CD4-positive, CD25-positive, alpha-beta regulatory T cell (primary cell): ENCODE results near the gene UBASH3B. TPM values are rescaled to one million over a fixed set of nuclear protein-coding genes. Genes with fewer than 3 reads are reported as not detected.

Experiments
- ATAC-seq, 2 donors: fragments of 150-1000 bp; cut with Tn5 transposase; one replicate each; pipeline ENCODE4 v1.10.0; 2021; ENCODE audit warnings: low read depth in 2 of 2, moderate number of reproducible peaks in 2 of 2, moderate library complexity in 1 of 2
- DNase-seq, 3 donors: peaks; one replicate each; pipeline versions ENCODE4 v3.0.0 to v3.0.0-alpha.2; 2012 to 2022; ENCODE audit warnings: mixed read lengths in 1 of 3
- H3K27ac ChIP-seq: one replicate; pipeline ENCODE4 v1.7.0; 2013; ENCODE audit warnings: mild to moderate bottlenecking, low read length; ENCODE audit not compliant: insufficient read depth, poor library complexity, severe bottlenecking
- H3K27me3 ChIP-seq: one replicate; pipeline ENCODE4 v1.7.0; 2013; ENCODE audit warnings: low read length; ENCODE audit not compliant: control insufficient read depth, insufficient read depth
- H3K36me3 ChIP-seq: one replicate; pipeline ENCODE4 v1.7.0; 2013; ENCODE audit warnings: mild to moderate bottlenecking, low read length, moderate library complexity; ENCODE audit not compliant: control insufficient read depth, insufficient read depth
- H3K4me1 ChIP-seq: 2 replicates; pipeline ENCODE4 v1.7.0; 2013; ENCODE audit warnings: mild to moderate bottlenecking, low read length; ENCODE audit not compliant: insufficient read depth, control insufficient read depth, poor library complexity, severe bottlenecking
- H3K4me3 ChIP-seq: one replicate; pipeline ENCODE4 v1.7.0; 2013; ENCODE audit warnings: low read depth, mild to moderate bottlenecking, low read length, moderate library complexity
- H3K9me3 ChIP-seq, 2 experiments: 1 replicate in 1 of 2; 2 replicates in 1 of 2; pipeline ENCODE4 v1.7.0; 2013; ENCODE audit warnings: low read length in 2 of 2, mild to moderate bottlenecking in 1 of 2, moderate library complexity in 1 of 2; ENCODE audit not compliant: control insufficient read depth in 2 of 2
- H3K27ac Mint-ChIP-seq, 3 donors: one replicate each; pipeline ENCODE4 v1.8.0; 2020 to 2022; ENCODE audit warnings: mild to moderate bottlenecking in 3 of 3, mixed read lengths in 3 of 3, moderate library complexity in 2 of 3
- H3K27me3 Mint-ChIP-seq: one replicate; pipeline ENCODE4 v1.8.0; 2022; ENCODE audit warnings: mild to moderate bottlenecking, mixed read lengths
- H3K36me3 Mint-ChIP-seq: one replicate; pipeline ENCODE4 v1.8.0; 2020; ENCODE audit warnings: mixed read lengths
- H3K4me1 Mint-ChIP-seq, 4 donors: one replicate each; pipeline ENCODE4 v1.8.0; 2020 to 2022; ENCODE audit warnings: mixed read lengths in 4 of 4, mild to moderate bottlenecking in 1 of 4
- H3K4me3 Mint-ChIP-seq, 4 donors: one replicate each; pipeline ENCODE4 v1.8.0; 2020 to 2022; ENCODE audit warnings: mild to moderate bottlenecking in 4 of 4, mixed read lengths in 4 of 4, moderate library complexity in 3 of 4
- H3K9me3 Mint-ChIP-seq, 7 donors: one replicate each; pipeline ENCODE4 v1.8.0; 2020 to 2022; ENCODE audit warnings: mixed read lengths in 7 of 7, mild to moderate bottlenecking in 3 of 7, moderate library complexity in 2 of 7
- polyA plus RNA-seq, 4 donors: library from polyadenylated mRNA; unstranded; fragments of 300-500 nt; fragmentation: Illumina TruSeq; gene quantifications; one replicate each; pipeline ENCODE4 v1.2.3, GENCODE V29; 2021
- total RNA-seq: library from RNA; stranded (reverse); gene quantifications from one replicate; pipeline ENCODE4 v1.2.3, GENCODE V29; 2022

UBASH3B gene
- total and polyA plus RNA-seq, 5 donors from 2014 or later, result 14.2 to 57.6 (median 19.1) TPM

DNA sequence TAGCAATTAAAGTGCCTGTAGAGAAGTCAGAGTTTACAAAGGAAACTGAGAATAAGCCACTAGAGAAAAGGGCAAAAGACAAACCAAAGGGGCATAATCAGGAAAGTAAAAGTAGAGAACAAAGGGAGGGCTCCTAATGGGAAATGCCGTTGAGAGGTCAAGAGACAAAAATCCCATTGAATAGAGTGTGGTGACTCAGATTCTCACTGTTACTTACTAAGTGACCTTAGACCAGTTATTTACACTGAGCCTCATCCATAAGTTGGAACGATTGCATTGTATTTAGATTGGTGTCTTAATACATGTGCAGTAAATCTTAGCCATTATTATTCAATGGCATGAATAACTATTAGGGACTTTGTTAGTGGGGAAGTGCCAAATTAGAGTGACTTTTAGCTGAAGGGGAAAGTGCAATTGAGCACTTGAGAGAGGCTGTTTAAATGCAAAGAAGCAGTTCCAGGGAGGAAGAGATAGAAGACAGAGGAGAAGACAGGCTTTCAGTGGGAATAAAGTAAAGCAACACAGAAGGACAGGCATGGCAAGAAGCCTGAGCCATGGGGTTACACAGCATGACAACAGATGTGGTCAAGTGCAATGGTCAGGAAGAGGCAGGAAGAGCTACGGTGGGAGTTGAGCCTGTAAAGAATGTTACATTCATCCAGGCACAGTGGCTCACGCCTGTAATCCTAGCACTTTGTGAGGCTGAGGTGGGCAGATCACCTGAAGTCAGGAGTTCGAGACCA lies 82.6 kb downstream of the UBASH3B start:
- no peaks in the 10 kb centered on the region for H3K9me3 ChIP-seq
- peaks cover 10 to 29% (median 18%) of the 10 kb centered on the region in 4 donors for H3K4me1 Mint-ChIP-seq
- no peaks in the 10 kb centered on the region for H3K36me3 ChIP-seq
- peaks cover 37% of the 10 kb centered on the region for H3K4me1 ChIP-seq
- H3K27ac ChIP-seq, result no peak overlapping the region
- no peak overlapping the region for H3K27ac Mint-ChIP-seq
- H3K27me3 Mint-ChIP-seq, result no peaks in the 10 kb centered on the region
- DNase-seq (no peak), ATAC-seq (no peak)
- no peaks in the 10 kb centered on the region for H3K9me3 Mint-ChIP-seq
- no peak overlapping the region for H3K4me3 Mint-ChIP-seq
- no peak overlapping the region for H3K4me3 ChIP-seq
- no peaks in the 10 kb centered on the region for H3K27me3 ChIP-seq
- no peaks in the 10 kb centered on the region for H3K36me3 Mint-ChIP-seq

DNA sequence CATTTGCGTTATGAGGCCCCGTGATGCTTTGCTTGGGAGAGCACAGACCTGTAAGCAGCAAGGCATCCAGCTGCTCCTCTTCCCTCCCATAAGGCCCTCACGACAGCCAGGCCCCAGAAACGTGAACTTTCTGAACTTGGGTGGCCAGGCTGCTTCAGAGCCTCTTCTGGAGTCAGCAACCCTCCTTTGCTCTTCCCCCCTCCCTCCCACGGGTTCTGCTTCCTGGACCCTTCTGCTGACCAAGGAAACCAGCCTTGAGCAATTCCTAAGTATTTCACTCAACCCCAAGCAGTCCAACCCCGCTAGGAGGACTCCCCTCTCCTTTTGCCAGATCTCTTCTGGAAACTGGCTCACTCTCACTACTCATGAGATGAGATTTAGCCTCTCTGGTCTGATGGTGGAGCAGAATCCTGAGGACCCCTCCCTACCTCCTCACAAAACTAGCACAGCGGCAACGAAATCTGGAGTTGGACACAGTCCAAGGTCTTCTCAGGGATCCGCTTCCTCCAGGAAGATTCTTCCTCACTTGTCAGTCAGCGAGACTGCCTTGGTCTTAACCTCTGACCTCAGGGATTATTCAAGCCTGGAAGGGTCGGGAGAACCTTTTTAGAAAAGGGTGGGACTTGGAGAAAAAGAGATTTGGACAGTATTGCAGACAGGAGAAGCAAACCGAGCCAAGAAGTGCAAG lies 86.2 kb downstream of the UBASH3B start:
- DNase-seq (no peak), ATAC-seq (no peak)
- Mint-ChIP-seq H3K4me1 (peaks cover 11 to 41% (median 18%) of the 10 kb centered on the region in 4 donors), H3K36me3 (no peaks in the 10 kb centered on the region), H3K9me3 (no peaks in the 10 kb centered on the region), H3K27me3 (no peaks in the 10 kb centered on the region), H3K27ac (peak overlapping the region in 2 of 3 donors; percentile 81 to 82), H3K4me3 (no peak overlapping the region)
- Histone ChIP-seq H3K27me3 (no peaks in the 10 kb centered on the region), H3K9me3 (no peaks in the 10 kb centered on the region), H3K27ac (no peak overlapping the region), H3K36me3 (no peaks in the 10 kb centered on the region), H3K4me1 (peaks cover 51% of the 10 kb centered on the region), H3K4me3 (no peak overlapping the region)

DNA sequence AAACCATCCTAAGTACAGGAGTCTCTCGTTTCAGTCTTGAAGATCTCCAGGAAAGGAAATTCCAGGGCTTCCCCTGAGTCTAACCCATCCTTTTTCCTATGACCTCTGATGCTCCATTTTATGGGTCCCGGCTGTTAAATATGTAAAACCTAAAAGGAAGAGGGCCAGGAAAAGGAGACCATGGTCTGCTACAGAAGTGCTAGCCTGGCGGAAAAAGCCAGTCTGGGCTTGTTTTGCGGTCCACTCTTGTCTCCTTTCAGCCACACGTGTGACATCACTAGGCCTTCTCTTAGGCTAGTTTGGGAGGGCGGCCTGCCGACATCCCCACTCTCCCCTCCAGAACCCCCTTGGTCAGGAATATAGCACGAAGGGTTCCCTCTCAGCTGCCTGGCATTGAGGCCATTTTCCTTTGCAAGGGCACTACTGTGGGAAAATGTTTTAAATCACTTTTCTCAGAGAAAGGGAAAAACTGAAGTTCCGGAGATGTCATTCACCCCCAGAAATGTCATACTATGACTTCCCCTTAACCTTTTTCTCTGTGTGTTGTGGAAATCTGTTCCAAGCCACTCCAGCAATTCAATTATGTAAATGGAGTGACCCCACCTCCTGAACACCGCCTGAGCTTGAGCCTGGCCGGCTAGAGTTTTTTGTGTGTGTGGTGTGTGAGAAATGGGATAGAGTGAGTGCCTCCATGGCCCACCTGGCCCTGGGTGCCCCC lies 86.9 kb downstream of the UBASH3B start:
- no peaks in the 10 kb centered on the region for H3K36me3 ChIP-seq
- Mint-ChIP-seq H3K36me3 (peaks cover 3% of the 10 kb centered on the region), H3K4me1 (peaks cover 11 to 48% (median 18%) of the 10 kb centered on the region in 4 donors), H3K9me3 (no peaks in the 10 kb centered on the region), H3K4me3 (peak overlapping the region in 1 of 4 donors; percentile 44), H3K27ac (peak overlapping the region in 1 of 3 donors; percentile 82), H3K27me3 (no peaks in the 10 kb centered on the region)
- DNase-seq (no peak), ATAC-seq (no peak)
- H3K27me3 ChIP-seq, result no peaks in the 10 kb centered on the region
- H3K9me3 ChIP-seq, result no peaks in the 10 kb centered on the region
- H3K4me1 ChIP-seq, result peaks cover 58% of the 10 kb centered on the region
- H3K27ac ChIP-seq, result peak overlapping the region; percentile 84
- no peak overlapping the region for H3K4me3 ChIP-seq

- Histone ChIP-seq H3K9me3 (no peaks in the 10 kb centered on the region), H3K4me3 (peak overlapping the region; percentile 67), H3K36me3 (no peaks in the 10 kb centered on the region), H3K4me1 (peaks cover 65% of the 10 kb centered on the region), H3K27me3 (no peaks in the 10 kb centered on the region), H3K27ac (peak overlapping the region; percentile 84)
- no peak overlapping the region for H3K27ac Mint-ChIP-seq
- peaks cover 11 to 54% (median 19%) of the 10 kb centered on the region in 4 donors for H3K4me1 Mint-ChIP-seq
- H3K36me3 Mint-ChIP-seq, result peaks cover 3% of the 10 kb centered on the region
- H3K27me3 Mint-ChIP-seq, result no peaks in the 10 kb centered on the region
- H3K9me3 Mint-ChIP-seq, result no peaks in the 10 kb centered on the region
- DNase-seq (no peak), ATAC-seq (no peak)
- peak overlapping the region in 1 of 4 donors; percentile 44 for H3K4me3 Mint-ChIP-seq
Measured at GRCh38 chr11:122743097-122743741, 87.7 kb downstream of the UBASH3B start.

- Histone ChIP-seq H3K4me3 (peak overlapping the region; percentile 67), H3K36me3 (no peaks in the 10 kb centered on the region), H3K27ac (peak overlapping the region; percentile 84), H3K27me3 (no peaks in the 10 kb centered on the region), H3K4me1 (peaks cover 73% of the 10 kb centered on the region), H3K9me3 (no peaks in the 10 kb centered on the region)
- Mint-ChIP-seq H3K36me3 (peaks cover 3% of the 10 kb centered on the region), H3K27me3 (no peaks in the 10 kb centered on the region), H3K4me3 (no peak overlapping the region), H3K27ac (no peak overlapping the region), H3K4me1 (peaks cover 10 to 60% (median 22%) of the 10 kb centered on the region in 4 donors), H3K9me3 (no peaks in the 10 kb centered on the region)
- peak; percentile 55 to 90 (median 77) for DNase-seq
- peak; percentile 67 to 72 for ATAC-seq
Measured at GRCh38 chr11:122743949-122744348, 88.4 kb downstream of the UBASH3B start.

DNA sequence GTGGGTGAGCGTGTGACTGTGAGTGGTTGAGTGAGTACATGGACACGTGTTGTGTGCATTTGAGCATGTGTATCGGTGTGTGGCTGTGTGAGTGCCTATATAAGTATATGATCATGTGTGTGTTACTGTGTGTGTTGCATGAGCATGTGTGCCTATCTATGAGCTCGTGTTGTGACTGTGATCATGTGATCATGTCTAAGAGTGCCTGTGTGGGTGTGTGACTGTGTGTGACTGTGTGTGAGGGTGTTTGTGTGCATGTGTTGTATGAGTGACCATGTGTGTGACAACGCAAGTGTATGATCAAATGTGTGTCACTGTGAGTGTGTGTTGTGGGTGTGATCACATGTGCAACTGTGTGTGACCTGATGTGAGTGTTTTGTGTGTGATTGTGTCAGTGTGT lies 88.8 kb downstream of the UBASH3B start:
- Mint-ChIP-seq H3K4me3 (no peak overlapping the region), H3K9me3 (no peaks in the 10 kb centered on the region), H3K36me3 (peaks cover 3% of the 10 kb centered on the region), H3K4me1 (peaks cover 7 to 63% (median 24%) of the 10 kb centered on the region in 4 donors), H3K27me3 (no peaks in the 10 kb centered on the region), H3K27ac (no peak overlapping the region)
- DNase-seq, result no peak
- Histone ChIP-seq H3K9me3 (no peaks in the 10 kb centered on the region), H3K27ac (peak overlapping the region; percentile 84), H3K36me3 (no peaks in the 10 kb centered on the region), H3K4me1 (peaks cover 77% of the 10 kb centered on the region), H3K4me3 (peak overlapping the region; percentile 67), H3K27me3 (no peaks in the 10 kb centered on the region)
- peak in 1 of 2 donors; percentile 8 for ATAC-seq

DNA sequence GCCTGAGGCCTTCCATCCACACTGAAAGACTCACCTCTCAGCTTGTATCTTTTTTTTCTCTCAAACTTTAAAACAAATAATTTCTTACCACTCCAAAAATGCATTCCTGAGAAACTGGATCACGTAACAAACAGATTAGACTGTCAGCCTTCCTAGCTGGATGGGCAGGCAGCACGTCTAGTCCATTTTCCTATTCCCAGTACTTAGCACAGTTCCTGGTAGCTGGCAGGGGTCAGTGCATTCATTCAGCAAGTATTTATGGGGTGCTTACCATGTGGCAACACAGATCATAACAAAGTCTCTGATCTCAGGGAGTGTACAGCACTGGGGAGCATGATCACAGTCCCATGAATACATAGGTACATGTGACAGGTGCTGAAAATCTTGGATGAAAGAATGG lies 89.6 kb downstream of the UBASH3B start:
- peak overlapping the region; percentile 84 for H3K27ac ChIP-seq
- H3K4me1 ChIP-seq, result peaks cover 84% of the 10 kb centered on the region
- ATAC-seq (no peak), DNase-seq (no peak)
- no peaks in the 10 kb centered on the region for H3K36me3 ChIP-seq
- Mint-ChIP-seq H3K27me3 (no peaks in the 10 kb centered on the region), H3K4me3 (no peak overlapping the region), H3K36me3 (peaks cover 3% of the 10 kb centered on the region), H3K4me1 (peaks cover 5 to 55% (median 21%) of the 10 kb centered on the region in 4 donors), H3K27ac (no peak overlapping the region), H3K9me3 (no peaks in the 10 kb centered on the region)
- H3K9me3 ChIP-seq, result no peaks in the 10 kb centered on the region
- H3K4me3 ChIP-seq, result peak overlapping the region; percentile 58
- H3K27me3 ChIP-seq, result no peaks in the 10 kb centered on the region
